Omental fat pad (tissue), 4 donors: Measurements from ENCODE around the gene USP48. TPM values are rescaled to one million over a fixed set of nuclear protein-coding genes. Genes with fewer than 3 reads are reported as not detected.
"Not testable (repeated sequence)": the region's sequence is repeated elsewhere in the genome, so short reads cannot be mapped to it uniquely, and the experiment has no call there.

ENCODE experiments used
- ATAC-seq: fragments of 150-250 bp; one replicate; pipeline ENCODE4 v1.9.1; 2016; ENCODE audit warnings: mild to moderate bottlenecking, moderate library complexity; ENCODE audit not compliant: low FRiP score
- DNase-seq: peaks from one replicate; pipeline ENCODE4 v3.0.0-alpha.2; 2019; ENCODE audit warnings: low spot score
- CTCF ChIP-seq, 3 donors: fragments of 450-650 bp; IDR thresholded peaks; one replicate each; pipeline ENCODE4 v1.5.1; 2016 to 2017; ENCODE audit warnings: antibody characterized with exemption in 3 of 3, mild to moderate bottlenecking in 3 of 3, moderate library complexity in 2 of 3
- total RNA-seq, 4 donors: library from RNA; depleted of rRNA; stranded (reverse); fragments of >200 nt; gene quantifications; one replicate each; pipeline ENCODE4 v1.1.0, GENCODE V29; 2016

The USP48 gene
- total RNA-seq, 4 donors from 2014 or later = 30.5 to 49.8 (median 39.5) TPM

- DNase-seq (no peak), ATAC-seq (no peak)
Measured at GRCh38 chr1:21633992-21634805, 148.8 kb downstream of the USP48 start.

GRCh38 chr1:21633141-21633755 is 149.7 kb downstream of the USP48 start:
- no peak for TF ChIP-seq CTCF (IDR thresholded peaks at IDR 0.05)
- DNase-seq (no peak), ATAC-seq (no peak)

More at GRCh38 chr1:21633992-21634805, 148.8 kb downstream of the USP48 start:
- TF ChIP-seq CTCF (IDR thresholded peaks at IDR 0.05) = no peak

- DNase-seq (no peak), ATAC-seq (no peak)
- no peak for TF ChIP-seq CTCF (IDR thresholded peaks at IDR 0.05)
Measured at GRCh38 chr1:21631944-21632887, 150.7 kb downstream of the USP48 start.

- ATAC-seq, DNase-seq: not testable (repeated sequence)
Measured at GRCh38 chr1:21631590-21631943, 151.4 kb downstream of the USP48 start.

GRCh38 chr1:21630571-21631343 is 152.2 kb downstream of the USP48 start:
- TF ChIP-seq CTCF (IDR thresholded peaks at IDR 0.05) = no peak
- DNase-seq (no peak), ATAC-seq (no peak)

GRCh38 chr1:21629971-21630370 is 153.0 kb downstream of the USP48 start:
- DNase-seq = no peak
- no peak for TF ChIP-seq CTCF (IDR thresholded peaks at IDR 0.05)
- ATAC-seq = no peak
